ENCODE results near the gene ENOX1.

Gene ENOX1

GRCh38 chr13:43277142-43277541 lies 509.6 kb downstream of the ENOX1 start:
- no peaks in the 10 kb centered on the region for H3K4me1 ChIP-seq (ENCODE audit: control insufficient read depth, insufficient read depth, low read length)
- no peaks in the 10 kb centered on the region for H3K36me3 ChIP-seq (ENCODE audit: control insufficient read depth, insufficient read depth, low read length)
- no peak overlapping the region for H3K9ac ChIP-seq (ENCODE audit: low read depth, low read length)
- no peaks in the 10 kb centered on the region for H3K27me3 ChIP-seq (ENCODE audit: control insufficient read depth, insufficient read depth, low read length)
- H3K9me3 ChIP-seq (ENCODE audit: control insufficient read depth, insufficient read depth, low read length), result no peaks in the 10 kb centered on the region
- no peak overlapping the region for H3K4me3 ChIP-seq (ENCODE audit: low read depth, low read length)

DNA sequence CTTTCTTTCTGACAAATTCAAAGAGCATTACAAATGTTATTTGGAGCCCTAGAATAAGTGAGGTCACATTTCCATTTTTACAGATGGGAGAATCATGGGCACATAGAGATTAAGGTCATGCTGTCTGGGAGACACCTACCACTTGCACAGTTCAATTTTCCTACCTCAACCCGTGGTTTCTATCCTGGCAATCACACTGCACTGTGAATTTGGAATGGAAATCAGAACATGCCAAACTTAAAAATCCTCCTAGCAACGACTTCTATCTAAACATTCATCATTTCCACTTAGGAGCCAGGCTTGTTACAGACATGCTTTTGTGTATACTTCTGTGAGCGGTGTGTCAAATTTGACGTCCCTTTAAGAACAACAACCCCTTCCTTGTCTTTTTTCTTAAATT lies 511.9 kb downstream of the ENOX1 start:
- Histone ChIP-seq H3K27me3 (ENCODE audit: control insufficient read depth, insufficient read depth, low read length) (no peaks in the 10 kb centered on the region), H3K36me3 (ENCODE audit: control insufficient read depth, insufficient read depth, low read length) (no peaks in the 10 kb centered on the region), H3K9ac (ENCODE audit: low read depth, low read length) (no peak overlapping the region), H3K4me1 (ENCODE audit: control insufficient read depth, insufficient read depth, low read length) (peaks cover 5% of the 10 kb centered on the region), H3K4me3 (ENCODE audit: low read depth, low read length) (no peak overlapping the region), H3K9me3 (ENCODE audit: control insufficient read depth, insufficient read depth, low read length) (no peaks in the 10 kb centered on the region)

DNA sequence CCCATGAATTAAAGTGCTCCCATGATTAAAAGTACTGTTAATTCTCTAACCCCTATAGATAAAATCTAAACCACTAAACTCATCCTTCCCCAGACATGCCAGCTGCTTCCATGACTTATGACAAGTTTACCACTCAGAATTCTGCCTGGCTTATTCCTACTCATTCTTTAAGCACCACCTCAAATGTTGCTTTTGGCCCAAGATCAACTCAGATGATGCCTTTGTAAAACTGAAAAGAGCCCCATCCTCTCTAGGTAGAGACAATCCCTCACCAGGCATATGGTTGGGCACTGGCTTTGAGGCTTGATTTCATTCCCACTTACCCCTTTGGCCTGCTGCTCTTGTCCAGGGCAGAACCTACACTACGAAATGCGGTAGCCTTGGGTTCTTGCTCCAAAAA lies 513.4 kb downstream of the ENOX1 start:
- no peaks in the 10 kb centered on the region for H3K27me3 ChIP-seq (ENCODE audit: control insufficient read depth, insufficient read depth, low read length)
- no peak overlapping the region for H3K4me3 ChIP-seq (ENCODE audit: low read depth, low read length)
- H3K4me1 ChIP-seq (ENCODE audit: control insufficient read depth, insufficient read depth, low read length), result peaks cover 5% of the 10 kb centered on the region
- no peaks in the 10 kb centered on the region for H3K9me3 ChIP-seq (ENCODE audit: control insufficient read depth, insufficient read depth, low read length)
- no peak overlapping the region for H3K9ac ChIP-seq (ENCODE audit: low read depth, low read length)
- H3K36me3 ChIP-seq (ENCODE audit: control insufficient read depth, insufficient read depth, low read length), result no peaks in the 10 kb centered on the region

DNA sequence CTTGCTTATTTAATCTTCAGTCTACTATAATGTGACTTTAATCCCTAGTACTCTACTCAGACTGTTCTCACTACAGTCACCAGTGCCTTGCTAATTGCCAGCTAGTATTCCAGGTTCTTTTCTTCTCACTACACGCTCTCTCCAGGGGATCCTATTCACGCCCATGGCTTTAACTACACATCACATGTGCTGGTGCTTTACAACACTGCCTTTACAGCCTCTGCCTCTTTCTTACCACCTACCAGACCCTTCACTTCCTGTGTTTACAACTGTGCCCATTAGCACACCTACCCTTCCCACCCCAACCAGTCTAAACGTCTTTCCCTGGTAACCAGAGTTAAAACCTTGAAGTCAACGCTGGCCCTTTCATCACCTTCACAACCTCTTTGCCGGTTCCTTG lies 513.9 kb downstream of the ENOX1 start:
- Histone ChIP-seq H3K4me1 (ENCODE audit: control insufficient read depth, insufficient read depth, low read length) (peaks cover 5% of the 10 kb centered on the region), H3K4me3 (ENCODE audit: low read depth, low read length) (no peak overlapping the region), H3K27me3 (ENCODE audit: control insufficient read depth, insufficient read depth, low read length) (no peaks in the 10 kb centered on the region), H3K36me3 (ENCODE audit: control insufficient read depth, insufficient read depth, low read length) (no peaks in the 10 kb centered on the region), H3K9ac (ENCODE audit: low read depth, low read length) (no peak overlapping the region), H3K9me3 (ENCODE audit: control insufficient read depth, insufficient read depth, low read length) (no peaks in the 10 kb centered on the region)

DNA sequence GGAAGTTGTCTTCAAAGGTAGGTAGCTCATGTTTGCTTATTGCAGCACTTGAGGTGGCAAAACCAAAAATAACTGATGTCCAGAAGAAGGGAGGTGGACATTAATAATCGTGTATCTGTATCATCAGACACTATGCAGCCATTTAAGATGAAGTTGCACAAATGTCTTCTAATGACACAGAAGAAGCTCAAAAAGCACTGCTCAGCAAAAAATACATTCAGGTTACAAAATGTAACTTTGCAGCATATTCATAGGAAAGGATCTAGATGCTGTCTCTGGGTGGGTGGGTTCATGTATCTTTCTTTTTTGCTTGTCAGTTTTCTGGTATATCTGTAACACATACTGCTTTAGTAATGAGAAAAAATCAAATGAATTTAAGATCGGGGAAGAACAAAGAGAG lies 515.6 kb downstream of the ENOX1 start:
- no peaks in the 10 kb centered on the region for H3K36me3 ChIP-seq (ENCODE audit: control insufficient read depth, insufficient read depth, low read length)

DNA sequence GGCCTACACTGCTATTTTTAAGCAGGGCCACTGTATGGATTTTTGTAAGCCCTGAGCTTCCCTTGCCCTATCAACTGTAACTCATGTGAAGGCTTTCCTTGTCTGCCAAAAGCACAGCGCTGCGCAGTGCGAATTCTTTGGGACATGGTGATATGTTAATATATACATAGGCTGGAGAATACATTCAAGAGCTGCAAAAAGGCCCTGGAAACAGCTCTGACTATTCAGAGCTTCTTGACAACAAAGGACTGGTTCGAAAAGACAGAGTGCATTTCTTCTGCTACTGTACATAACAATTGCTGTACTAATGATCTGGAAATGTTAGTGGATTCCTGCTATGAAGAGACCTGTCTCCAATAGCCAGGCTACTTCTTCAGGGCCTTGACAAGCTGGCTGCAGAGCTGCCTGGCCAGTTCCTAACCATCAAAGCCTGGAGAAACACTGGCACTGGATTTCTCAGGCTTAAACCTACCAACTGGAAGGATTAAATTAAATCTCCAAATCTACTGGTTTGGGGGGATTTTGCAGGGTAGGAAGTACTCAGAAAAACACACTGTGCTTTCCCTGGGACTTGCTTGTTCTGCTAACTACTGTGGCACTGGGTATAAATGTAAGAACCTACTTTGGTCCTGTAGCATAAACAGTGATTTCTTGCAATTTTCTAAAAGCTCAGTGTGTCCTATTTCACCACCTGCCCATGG lies 516.5 kb downstream of the ENOX1 start:
- Histone ChIP-seq H3K27me3 (ENCODE audit: control insufficient read depth, insufficient read depth, low read length) (no peaks in the 10 kb centered on the region), H3K9me3 (ENCODE audit: control insufficient read depth, insufficient read depth, low read length) (no peaks in the 10 kb centered on the region), H3K4me3 (ENCODE audit: low read depth, low read length) (no peak overlapping the region), H3K36me3 (ENCODE audit: control insufficient read depth, insufficient read depth, low read length) (no peaks in the 10 kb centered on the region), H3K4me1 (ENCODE audit: control insufficient read depth, insufficient read depth, low read length) (peaks cover 5% of the 10 kb centered on the region), H3K9ac (ENCODE audit: low read depth, low read length) (no peak overlapping the region)

More for the DNA sequence above, 515.6 kb downstream of the ENOX1 start:
- Histone ChIP-seq H3K4me1 (ENCODE audit: control insufficient read depth, insufficient read depth, low read length) (peaks cover 5% of the 10 kb centered on the region), H3K4me3 (ENCODE audit: low read depth, low read length) (no peak overlapping the region), H3K9ac (ENCODE audit: low read depth, low read length) (no peak overlapping the region), H3K9me3 (ENCODE audit: control insufficient read depth, insufficient read depth, low read length) (no peaks in the 10 kb centered on the region), H3K27me3 (ENCODE audit: control insufficient read depth, insufficient read depth, low read length) (no peaks in the 10 kb centered on the region)

DNA sequence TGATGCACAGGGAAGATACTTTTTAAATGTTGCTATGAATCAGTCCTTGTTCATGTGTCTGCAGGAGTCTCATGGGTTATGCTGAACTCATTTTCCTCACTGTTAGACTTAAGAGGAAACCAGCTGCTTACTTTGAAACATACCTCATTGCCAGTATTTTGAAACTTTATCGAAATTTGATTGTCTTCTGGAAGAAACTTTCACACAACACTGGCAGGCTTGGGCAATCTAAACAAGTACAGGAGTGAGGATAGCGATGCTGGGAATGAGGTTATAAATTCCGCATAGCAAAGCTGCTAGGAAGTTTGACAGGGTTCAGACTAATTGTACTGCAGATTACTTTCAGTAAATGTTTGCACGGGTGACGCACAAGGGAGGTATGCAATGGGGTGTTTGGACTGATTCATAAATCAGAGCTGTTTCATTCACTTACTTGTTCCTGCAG lies 517.7 kb downstream of the ENOX1 start:
- H3K9ac ChIP-seq (ENCODE audit: low read depth, low read length), result no peak overlapping the region
- H3K36me3 ChIP-seq (ENCODE audit: control insufficient read depth, insufficient read depth, low read length), result no peaks in the 10 kb centered on the region
- no peaks in the 10 kb centered on the region for H3K9me3 ChIP-seq (ENCODE audit: control insufficient read depth, insufficient read depth, low read length)
- H3K4me3 ChIP-seq (ENCODE audit: low read depth, low read length), result no peak overlapping the region
- peaks cover 5% of the 10 kb centered on the region for H3K4me1 ChIP-seq (ENCODE audit: control insufficient read depth, insufficient read depth, low read length)
- H3K27me3 ChIP-seq (ENCODE audit: control insufficient read depth, insufficient read depth, low read length), result no peaks in the 10 kb centered on the region

GRCh38 chr13:43268632-43269031 lies 518.1 kb downstream of the ENOX1 start:
- no peak overlapping the region for H3K9ac ChIP-seq (ENCODE audit: low read depth, low read length)
- H3K4me3 ChIP-seq (ENCODE audit: low read depth, low read length), result no peak overlapping the region
- H3K36me3 ChIP-seq (ENCODE audit: control insufficient read depth, insufficient read depth, low read length), result no peaks in the 10 kb centered on the region
- H3K4me1 ChIP-seq (ENCODE audit: control insufficient read depth, insufficient read depth, low read length), result peaks cover 5% of the 10 kb centered on the region
- no peaks in the 10 kb centered on the region for H3K27me3 ChIP-seq (ENCODE audit: control insufficient read depth, insufficient read depth, low read length)
- H3K9me3 ChIP-seq (ENCODE audit: control insufficient read depth, insufficient read depth, low read length), result no peaks in the 10 kb centered on the region

- Histone ChIP-seq H3K36me3 (ENCODE audit: control insufficient read depth, insufficient read depth, low read length) (no peaks in the 10 kb centered on the region), H3K4me1 (ENCODE audit: control insufficient read depth, insufficient read depth, low read length) (peaks cover 5% of the 10 kb centered on the region), H3K9ac (ENCODE audit: low read depth, low read length) (no peak overlapping the region), H3K9me3 (ENCODE audit: control insufficient read depth, insufficient read depth, low read length) (no peaks in the 10 kb centered on the region), H3K27me3 (ENCODE audit: control insufficient read depth, insufficient read depth, low read length) (no peaks in the 10 kb centered on the region), H3K4me3 (ENCODE audit: low read depth, low read length) (no peak overlapping the region)
Observed at GRCh38 chr13:43267916-43268315, 518.9 kb downstream of the ENOX1 start.

DNA sequence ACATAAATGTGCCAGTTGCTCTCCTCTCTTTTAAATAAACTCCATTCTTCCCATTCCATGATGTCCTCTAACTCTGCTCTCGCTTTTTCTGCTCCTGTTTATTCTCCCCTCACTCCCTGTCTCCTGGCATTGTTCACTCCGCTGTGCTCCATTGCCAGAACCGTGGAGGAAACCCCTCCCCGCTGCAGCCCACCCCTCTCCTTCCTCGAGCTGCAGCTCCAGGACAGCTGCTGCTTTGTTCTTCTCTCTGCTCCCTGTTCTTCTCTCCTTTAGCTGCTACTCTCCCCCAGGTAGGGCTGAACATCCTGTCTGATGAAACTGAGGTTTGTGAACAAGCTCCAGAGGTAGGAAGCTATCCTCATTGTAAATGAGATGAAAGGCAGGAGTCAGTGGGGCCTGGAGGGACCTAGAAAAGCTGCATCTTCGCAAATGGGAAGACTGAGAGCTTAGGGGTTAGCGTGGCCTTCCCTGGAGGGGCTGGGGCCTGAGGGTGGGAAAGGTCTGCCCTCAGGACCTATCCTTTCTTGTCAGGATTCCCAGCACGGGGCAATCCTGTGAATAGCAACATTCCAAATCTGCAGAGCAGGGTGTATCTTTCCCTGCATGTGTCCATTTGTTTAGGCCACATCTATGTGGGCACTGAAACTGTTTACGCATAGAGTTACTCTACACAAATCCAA lies 519.7 kb downstream of the ENOX1 start:
- no peaks in the 10 kb centered on the region for H3K27me3 ChIP-seq (ENCODE audit: control insufficient read depth, insufficient read depth, low read length)
- H3K9me3 ChIP-seq (ENCODE audit: control insufficient read depth, insufficient read depth, low read length), result no peaks in the 10 kb centered on the region
- peaks cover 5% of the 10 kb centered on the region for H3K4me1 ChIP-seq (ENCODE audit: control insufficient read depth, insufficient read depth, low read length)
- no peaks in the 10 kb centered on the region for H3K36me3 ChIP-seq (ENCODE audit: control insufficient read depth, insufficient read depth, low read length)
- no peak overlapping the region for H3K4me3 ChIP-seq (ENCODE audit: low read depth, low read length)
- no peak overlapping the region for H3K9ac ChIP-seq (ENCODE audit: low read depth, low read length)

GRCh38 chr13:43265028-43265427 lies 521.7 kb downstream of the ENOX1 start:
- H3K4me1 ChIP-seq (ENCODE audit: control insufficient read depth, insufficient read depth, low read length), result no peaks in the 10 kb centered on the region
- no peaks in the 10 kb centered on the region for H3K27me3 ChIP-seq (ENCODE audit: control insufficient read depth, insufficient read depth, low read length)
- no peak overlapping the region for H3K9ac ChIP-seq (ENCODE audit: low read depth, low read length)
- H3K4me3 ChIP-seq (ENCODE audit: low read depth, low read length), result no peak overlapping the region
- no peaks in the 10 kb centered on the region for H3K9me3 ChIP-seq (ENCODE audit: control insufficient read depth, insufficient read depth, low read length)
- no peaks in the 10 kb centered on the region for H3K36me3 ChIP-seq (ENCODE audit: control insufficient read depth, insufficient read depth, low read length)

- Histone ChIP-seq H3K36me3 (ENCODE audit: control insufficient read depth, insufficient read depth, low read length) (no peaks in the 10 kb centered on the region), H3K9ac (ENCODE audit: low read depth, low read length) (no peak overlapping the region), H3K27me3 (ENCODE audit: control insufficient read depth, insufficient read depth, low read length) (no peaks in the 10 kb centered on the region), H3K4me1 (ENCODE audit: control insufficient read depth, insufficient read depth, low read length) (no peaks in the 10 kb centered on the region), H3K4me3 (ENCODE audit: low read depth, low read length) (no peak overlapping the region), H3K9me3 (ENCODE audit: control insufficient read depth, insufficient read depth, low read length) (no peaks in the 10 kb centered on the region)
Observed at GRCh38 chr13:43264458-43264857, 522.3 kb downstream of the ENOX1 start.
